ENCODE results near the gene BTN3A1. TPM values are rescaled to one million over a fixed set of nuclear protein-coding genes. Genes with fewer than 3 reads are reported as not detected.
A peak's percentile ranks its signal among the peaks of the same experiment; 100 is the strongest.

The BTN3A1 gene
- total and polyA plus RNA-seq, 8 donors, result 3.4 to 76.5 (median 16.4) TPM

GRCh38 chr6:26362093-26362835 lies 39.8 kb upstream of the BTN3A1 start:
- no peaks in the 10 kb centered on the region for H3K27me3 ChIP-seq
- intact Hi-C loops (cut with DNase I; ENCODE audit: low total_unique reads), result no loop called here
- 83 to 89% (median 85%) methylated on average over 9 of the region's 9 CpGs for WGBS, 5 donors
- no peak overlapping the region for H3K4me3 ChIP-seq
- no peaks in the 10 kb centered on the region for H3K9me3 ChIP-seq
- TF ChIP-seq EP300 (IDR thresholded peaks at IDR 0.05) (no peak), POLR2A (IDR thresholded peaks at IDR 0.05) (no peak), POLR2AphosphoS5 (IDR thresholded peaks at IDR 0.05) (no peak)
- TF ChIP-seq, protein P1, sequence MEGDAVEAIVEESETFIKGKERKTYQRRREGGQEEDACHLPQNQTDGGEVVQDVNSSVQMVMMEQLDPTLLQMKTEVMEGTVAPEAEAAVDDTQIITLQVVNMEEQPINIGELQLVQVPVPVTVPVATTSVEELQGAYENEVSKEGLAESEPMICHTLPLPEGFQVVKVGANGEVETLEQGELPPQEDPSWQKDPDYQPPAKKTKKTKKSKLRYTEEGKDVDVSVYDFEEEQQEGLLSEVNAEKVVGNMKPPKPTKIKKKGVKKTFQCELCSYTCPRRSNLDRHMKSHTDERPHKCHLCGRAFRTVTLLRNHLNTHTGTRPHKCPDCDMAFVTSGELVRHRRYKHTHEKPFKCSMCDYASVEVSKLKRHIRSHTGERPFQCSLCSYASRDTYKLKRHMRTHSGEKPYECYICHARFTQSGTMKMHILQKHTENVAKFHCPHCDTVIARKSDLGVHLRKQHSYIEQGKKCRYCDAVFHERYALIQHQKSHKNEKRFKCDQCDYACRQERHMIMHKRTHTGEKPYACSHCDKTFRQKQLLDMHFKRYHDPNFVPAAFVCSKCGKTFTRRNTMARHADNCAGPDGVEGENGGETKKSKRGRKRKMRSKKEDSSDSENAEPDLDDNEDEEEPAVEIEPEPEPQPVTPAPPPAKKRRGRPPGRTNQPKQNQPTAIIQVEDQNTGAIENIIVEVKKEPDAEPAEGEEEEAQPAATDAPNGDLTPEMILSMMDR (IDR thresholded peaks at IDR 0.05), result no peak
- H3K36me3 ChIP-seq, result no peaks in the 10 kb centered on the region
- H3K27ac ChIP-seq, result no peak overlapping the region
- H3K4me1 ChIP-seq, result peaks cover 4 to 28% (median 22%) of the 10 kb centered on the region in 4 donors
- DNase-seq, result no peak

GRCh38 chr6:26362836-26363220 lies 39.2 kb upstream of the BTN3A1 start:
- peaks cover 4 to 30% (median 23%) of the 10 kb centered on the region in 4 donors for H3K4me1 ChIP-seq
- 91 to 97% (median 96%) methylated on average over 3 of the region's 3 CpGs for WGBS, 5 donors
- no peaks in the 10 kb centered on the region for H3K36me3 ChIP-seq
- no peak for DNase-seq
- H3K9me3 ChIP-seq, result no peaks in the 10 kb centered on the region
- intact Hi-C loops (cut with DNase I; ENCODE audit: low total_unique reads), result no loop called here
- no peaks in the 10 kb centered on the region for H3K27me3 ChIP-seq
- TF ChIP-seq POLR2AphosphoS5 (IDR thresholded peaks at IDR 0.05) (no peak), EP300 (IDR thresholded peaks at IDR 0.05) (no peak), POLR2A (IDR thresholded peaks at IDR 0.05) (no peak)
- TF ChIP-seq, protein P1 (IDR thresholded peaks at IDR 0.05), result no peak
- no peak overlapping the region for H3K4me3 ChIP-seq
- no peak overlapping the region for H3K27ac ChIP-seq

DNA sequence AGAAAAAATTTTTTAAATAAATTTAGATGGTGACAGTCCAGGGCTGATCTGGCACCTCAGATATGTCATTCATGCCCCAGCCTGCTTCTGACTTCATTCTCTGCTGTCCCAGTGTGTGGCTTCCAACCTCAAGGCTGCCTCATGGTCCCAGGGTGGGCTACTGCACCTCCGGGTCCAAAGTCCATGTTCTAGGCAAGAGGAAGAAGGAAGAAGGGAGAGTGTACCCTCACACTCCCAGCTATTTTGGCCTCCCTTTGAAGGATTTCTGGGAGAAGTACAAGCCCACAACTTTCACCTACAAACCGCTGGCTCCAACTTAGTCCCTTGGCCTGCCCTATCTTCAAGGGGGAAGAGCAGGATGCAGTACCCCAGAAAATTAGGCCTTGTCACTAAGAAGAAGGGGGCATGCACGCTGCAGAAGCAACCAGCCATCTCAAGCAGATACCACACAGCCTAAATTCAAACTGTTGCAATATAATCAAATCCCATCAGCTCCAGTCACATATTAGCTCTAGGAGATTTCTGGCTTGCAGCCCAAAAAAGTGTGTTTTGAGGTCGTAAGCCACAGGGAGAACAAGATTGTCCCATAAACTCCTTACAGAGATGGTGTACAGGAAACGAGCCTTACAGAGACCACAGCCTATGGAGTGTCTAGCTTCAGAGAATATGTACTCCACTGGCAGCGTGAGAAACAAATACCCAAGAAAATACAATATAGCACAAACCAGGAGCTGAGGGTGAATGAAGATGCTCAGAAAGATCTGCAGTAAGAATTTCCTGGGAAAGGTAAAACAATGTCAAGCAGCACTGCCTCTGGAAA lies 38.0 kb upstream of the BTN3A1 start:
- H3K36me3 ChIP-seq, result peaks cover 0 to 2% (median 2%) of the 10 kb centered on the region in 4 donors
- intact Hi-C loops (cut with DNase I; ENCODE audit: low total_unique reads), result no loop called here
- H3K27ac ChIP-seq, result peak overlapping the region; percentile 25 to 98 (median 91)
- TF ChIP-seq POLR2AphosphoS5 (IDR thresholded peaks at IDR 0.05) (no peak), EP300 (IDR thresholded peaks at IDR 0.05) (no peak), POLR2A (IDR thresholded peaks at IDR 0.05) (no peak)
- TF ChIP-seq, protein P1 (IDR thresholded peaks at IDR 0.05), result no peak
- WGBS, 5 donors, result 46 to 61% (median 54%) methylated on average over 6 of the region's 6 CpGs
- H3K27me3 ChIP-seq, result no peaks in the 10 kb centered on the region
- H3K4me3 ChIP-seq, result peak overlapping the region; percentile 57 to 64 (median 60)
- DNase-seq, result peak in 1 of 2 donors; percentile 51
- H3K4me1 ChIP-seq, result peaks cover 4 to 30% (median 23%) of the 10 kb centered on the region in 4 donors
- no peaks in the 10 kb centered on the region for H3K9me3 ChIP-seq

DNA sequence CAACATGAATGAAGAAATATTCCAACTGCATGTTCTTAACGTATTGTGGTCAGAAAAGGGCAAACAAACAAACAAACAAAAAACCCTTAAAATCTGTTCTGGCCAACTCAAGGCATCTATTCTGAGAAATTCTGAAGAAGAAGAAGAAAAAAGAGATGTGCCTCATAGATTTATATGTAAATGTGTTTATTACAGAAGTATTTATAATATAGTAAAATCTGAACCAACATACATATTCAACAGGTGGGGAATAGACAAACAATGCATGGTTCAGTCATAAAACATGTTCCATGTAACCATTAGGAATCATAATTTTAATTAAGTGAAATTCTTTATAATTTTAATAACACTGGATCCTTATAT lies 36.5 kb upstream of the BTN3A1 start:
- H3K4me1 ChIP-seq, result peaks cover 4 to 30% (median 23%) of the 10 kb centered on the region in 4 donors
- peaks cover 0 to 17% (median 17%) of the 10 kb centered on the region in 4 donors for H3K36me3 ChIP-seq
- no peak for TF ChIP-seq POLR2AphosphoS5 (IDR thresholded peaks at IDR 0.05)
- H3K27me3 ChIP-seq, result no peaks in the 10 kb centered on the region
- WGBS, 5 donors, result 0% methylated on average over 1 of the region's 1 CpG
- no peaks in the 10 kb centered on the region for H3K9me3 ChIP-seq
- peak overlapping the region; percentile 87 to 98 (median 91) for H3K27ac ChIP-seq
- intact Hi-C loops (cut with DNase I; ENCODE audit: low total_unique reads), result no loop called here
- H3K4me3 ChIP-seq, result peak overlapping the region; percentile 57 to 64 (median 60)
- no peak for DNase-seq

Measured in stomach (tissue), 9 donors.